ENCODE measurements around the gene AUP1.

The AUP1 gene, protein sequence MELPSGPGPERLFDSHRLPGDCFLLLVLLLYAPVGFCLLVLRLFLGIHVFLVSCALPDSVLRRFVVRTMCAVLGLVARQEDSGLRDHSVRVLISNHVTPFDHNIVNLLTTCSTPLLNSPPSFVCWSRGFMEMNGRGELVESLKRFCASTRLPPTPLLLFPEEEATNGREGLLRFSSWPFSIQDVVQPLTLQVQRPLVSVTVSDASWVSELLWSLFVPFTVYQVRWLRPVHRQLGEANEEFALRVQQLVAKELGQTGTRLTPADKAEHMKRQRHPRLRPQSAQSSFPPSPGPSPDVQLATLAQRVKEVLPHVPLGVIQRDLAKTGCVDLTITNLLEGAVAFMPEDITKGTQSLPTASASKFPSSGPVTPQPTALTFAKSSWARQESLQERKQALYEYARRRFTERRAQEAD

DNA sequence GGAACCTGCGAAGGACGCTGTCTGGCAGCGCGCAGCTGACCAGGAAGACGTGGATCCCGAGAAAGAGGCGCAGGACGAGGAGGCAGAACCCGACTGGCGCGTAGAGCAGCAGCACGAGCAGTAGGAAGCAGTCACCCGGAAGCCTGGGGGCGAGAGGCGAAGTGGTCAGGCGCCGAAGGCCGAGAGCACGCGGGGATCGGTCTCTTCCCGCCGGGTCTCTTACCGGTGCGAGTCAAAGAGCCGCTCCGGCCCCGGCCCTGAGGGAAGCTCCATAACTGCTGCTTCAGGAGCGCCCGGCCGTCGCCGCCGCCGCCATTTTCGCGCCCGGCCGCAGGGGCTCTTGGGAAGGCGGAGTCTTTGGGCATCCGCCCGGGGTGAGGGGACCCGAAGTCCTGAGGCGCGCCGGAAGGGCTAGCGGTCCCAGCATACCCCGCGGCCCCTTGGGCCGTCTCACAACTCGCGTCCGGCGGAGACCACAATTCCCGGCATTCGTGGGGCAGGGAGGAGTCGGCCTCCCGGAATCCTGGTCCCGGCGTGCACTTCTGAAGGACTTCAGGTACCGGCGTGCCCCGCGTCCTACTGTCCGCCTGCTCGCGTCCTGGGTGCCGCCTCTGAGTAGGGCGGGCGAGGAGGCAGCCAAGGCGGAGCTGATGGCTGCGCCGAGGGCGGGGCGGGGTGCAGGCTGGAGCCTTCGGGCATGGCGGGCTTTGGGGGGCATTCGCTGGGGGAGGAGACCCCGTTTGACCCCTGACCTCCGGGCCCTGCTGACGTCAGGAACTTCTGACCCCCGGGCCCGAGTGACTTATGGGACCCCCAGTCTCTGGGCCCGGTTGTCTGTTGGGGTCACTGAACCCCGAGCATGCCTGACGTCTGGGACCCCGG, at the start of gene AUP1, which contains the start of gene HTRA2:
Gene AUP1, minus strand, starts transcription at position 350 of the 882 bp plus-strand sequence. Its CDS starts 77 bp downstream, at position 273.
Gene HTRA2, plus strand, starts transcription at position 577 of the 882 bp plus-strand sequence. Its CDS starts 74 bp downstream, at position 651.
- Histone ChIP-seq H3K36me3 (ENCODE audit: control insufficient read depth in 1 of 2, insufficient read depth in 2 of 2, low read length in 2 of 2) (peaks cover 18 to 42% of the 10 kb centered on the region in 2 donors), H3K4me3 (ENCODE audit: low read depth in 1 of 2, low read length in 2 of 2) (peak within 1 kb of the TSS; percentile 96 to 99), H3K27me3 (ENCODE audit: low read depth, low read length) (no peaks in the 10 kb centered on the region), H3K4me1 (ENCODE audit: control insufficient read depth in 1 of 2, insufficient read depth in 2 of 2, low read length in 2 of 2) (peaks cover 16 to 25% of the 10 kb centered on the region in 2 donors), H3K9me3 (ENCODE audit: control insufficient read depth in 1 of 2, low read length in 2 of 2) (no peaks in the 10 kb centered on the region), H3K27ac (ENCODE audit: low read length) (peak within 1 kb of the TSS; percentile 81)

DNA sequence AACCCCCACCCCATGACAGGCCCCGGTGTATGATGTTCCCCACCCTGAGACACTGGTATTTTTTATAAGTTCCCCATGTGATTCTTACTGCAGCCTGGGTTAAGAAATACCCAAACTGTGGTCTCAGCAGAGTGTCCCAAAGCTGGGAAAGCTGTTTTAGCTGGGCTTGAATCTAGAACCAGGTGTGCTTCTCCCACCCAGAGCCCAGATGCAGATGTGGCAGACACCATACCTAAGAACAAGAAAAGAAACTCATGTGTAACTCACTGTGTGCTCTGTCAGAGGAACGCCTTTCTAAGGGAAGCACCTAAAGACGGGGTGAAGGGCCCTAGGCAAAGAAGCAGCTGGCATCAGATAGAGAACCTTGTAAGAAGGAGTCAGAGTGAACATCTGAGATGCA, 48.9 kb upstream of the AUP1 start:
- Histone ChIP-seq H3K4me3 (ENCODE audit: low read depth in 1 of 2, low read length in 2 of 2) (no peak overlapping the region), H3K4me1 (ENCODE audit: control insufficient read depth in 1 of 2, insufficient read depth in 2 of 2, low read length in 2 of 2) (peaks cover 0 to 7% of the 10 kb centered on the region in 2 donors), H3K9me3 (ENCODE audit: control insufficient read depth in 1 of 2, low read length in 2 of 2) (no peaks in the 10 kb centered on the region), H3K36me3 (ENCODE audit: control insufficient read depth in 1 of 2, insufficient read depth in 2 of 2, low read length in 2 of 2) (no peaks in the 10 kb centered on the region), H3K27me3 (ENCODE audit: low read depth, low read length) (no peaks in the 10 kb centered on the region), H3K27ac (ENCODE audit: low read length) (no peak overlapping the region)

DNA sequence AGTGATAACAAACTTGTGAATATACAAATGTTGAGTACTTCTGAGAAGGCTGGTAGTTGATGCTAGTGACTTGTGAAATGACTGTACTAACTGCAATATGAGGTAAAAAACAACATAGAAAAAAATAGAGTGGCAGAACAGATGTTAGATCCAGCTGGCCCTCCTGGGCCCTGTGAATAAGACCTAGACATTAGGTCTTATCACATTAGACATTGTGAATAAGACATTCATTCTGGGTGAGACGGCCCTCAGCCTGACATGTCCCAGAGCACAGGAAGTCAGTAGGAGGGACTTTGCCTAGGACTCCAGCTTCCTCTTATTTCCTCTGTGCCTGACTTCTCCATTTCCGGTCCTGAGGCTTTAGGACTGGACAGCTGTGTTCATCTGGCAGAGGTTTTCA, 47.9 kb upstream of the AUP1 start:
- no peaks in the 10 kb centered on the region for H3K9me3 ChIP-seq (ENCODE audit: control insufficient read depth in 1 of 2, low read length in 2 of 2)
- no peaks in the 10 kb centered on the region for H3K27me3 ChIP-seq (ENCODE audit: low read depth, low read length)
- H3K36me3 ChIP-seq (ENCODE audit: control insufficient read depth in 1 of 2, insufficient read depth in 2 of 2, low read length in 2 of 2), result no peaks in the 10 kb centered on the region
- H3K27ac ChIP-seq (ENCODE audit: low read length), result no peak overlapping the region
- no peak overlapping the region for H3K4me3 ChIP-seq (ENCODE audit: low read depth in 1 of 2, low read length in 2 of 2)
- H3K4me1 ChIP-seq (ENCODE audit: control insufficient read depth in 1 of 2, insufficient read depth in 2 of 2, low read length in 2 of 2), result peaks cover 0 to 7% of the 10 kb centered on the region in 2 donors

GRCh38 chr2:74576863-74577229, 47.3 kb upstream of the AUP1 start:
- Histone ChIP-seq H3K9me3 (ENCODE audit: control insufficient read depth in 1 of 2, low read length in 2 of 2) (no peaks in the 10 kb centered on the region), H3K27me3 (ENCODE audit: low read depth, low read length) (no peaks in the 10 kb centered on the region), H3K4me1 (ENCODE audit: control insufficient read depth in 1 of 2, insufficient read depth in 2 of 2, low read length in 2 of 2) (peaks cover 0 to 7% of the 10 kb centered on the region in 2 donors), H3K4me3 (ENCODE audit: low read depth in 1 of 2, low read length in 2 of 2) (no peak overlapping the region), H3K36me3 (ENCODE audit: control insufficient read depth in 1 of 2, insufficient read depth in 2 of 2, low read length in 2 of 2) (no peaks in the 10 kb centered on the region), H3K27ac (ENCODE audit: low read length) (peak overlapping the region; percentile 47)

DNA sequence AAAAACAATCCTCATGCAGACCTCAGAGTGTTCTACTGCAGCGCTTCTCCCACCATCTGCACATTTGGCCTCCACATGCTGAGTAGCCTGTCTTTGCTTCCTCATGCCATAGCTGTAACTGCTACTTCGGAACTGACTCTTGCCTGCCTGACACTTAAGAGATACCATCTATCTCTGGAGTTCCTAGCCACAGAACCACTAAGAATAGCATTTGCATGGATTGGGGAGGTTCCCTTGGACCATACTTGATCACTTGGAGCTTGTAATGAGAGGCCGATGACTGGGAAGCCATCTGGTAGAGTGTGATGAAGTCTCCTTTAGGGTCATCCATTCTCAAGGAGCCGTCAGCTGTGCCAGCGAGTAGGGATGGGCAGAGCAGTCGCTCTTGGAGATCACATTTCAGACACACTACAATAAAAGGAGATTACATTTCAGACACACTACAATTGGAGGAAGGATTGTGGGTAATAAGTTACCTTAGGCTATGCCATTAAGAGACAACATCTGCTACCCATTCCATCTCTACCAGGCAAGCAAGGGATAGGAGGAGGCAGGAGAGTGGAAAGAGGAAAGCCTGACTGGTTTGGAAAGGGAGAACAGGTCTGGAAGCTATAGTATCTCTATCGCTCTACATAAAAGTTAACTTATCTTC, 46.8 kb upstream of the AUP1 start:
- Histone ChIP-seq H3K4me3 (ENCODE audit: low read depth in 1 of 2, low read length in 2 of 2) (no peak overlapping the region), H3K4me1 (ENCODE audit: control insufficient read depth in 1 of 2, insufficient read depth in 2 of 2, low read length in 2 of 2) (peaks cover 0 to 7% of the 10 kb centered on the region in 2 donors), H3K27me3 (ENCODE audit: low read depth, low read length) (no peaks in the 10 kb centered on the region), H3K27ac (ENCODE audit: low read length) (peak overlapping the region; percentile 47), H3K36me3 (ENCODE audit: control insufficient read depth in 1 of 2, insufficient read depth in 2 of 2, low read length in 2 of 2) (no peaks in the 10 kb centered on the region), H3K9me3 (ENCODE audit: control insufficient read depth in 1 of 2, low read length in 2 of 2) (no peaks in the 10 kb centered on the region)

GRCh38 chr2:74575320-74575719, 45.8 kb upstream of the AUP1 start:
- H3K9me3 ChIP-seq (ENCODE audit: control insufficient read depth in 1 of 2, low read length in 2 of 2), result no peaks in the 10 kb centered on the region
- no peaks in the 10 kb centered on the region for H3K27me3 ChIP-seq (ENCODE audit: low read depth, low read length)
- no peak overlapping the region for H3K27ac ChIP-seq (ENCODE audit: low read length)
- no peak overlapping the region for H3K4me3 ChIP-seq (ENCODE audit: low read depth in 1 of 2, low read length in 2 of 2)
- no peaks in the 10 kb centered on the region for H3K36me3 ChIP-seq (ENCODE audit: control insufficient read depth in 1 of 2, insufficient read depth in 2 of 2, low read length in 2 of 2)
- H3K4me1 ChIP-seq (ENCODE audit: control insufficient read depth in 1 of 2, insufficient read depth in 2 of 2, low read length in 2 of 2), result peaks cover 0 to 7% of the 10 kb centered on the region in 2 donors

DNA sequence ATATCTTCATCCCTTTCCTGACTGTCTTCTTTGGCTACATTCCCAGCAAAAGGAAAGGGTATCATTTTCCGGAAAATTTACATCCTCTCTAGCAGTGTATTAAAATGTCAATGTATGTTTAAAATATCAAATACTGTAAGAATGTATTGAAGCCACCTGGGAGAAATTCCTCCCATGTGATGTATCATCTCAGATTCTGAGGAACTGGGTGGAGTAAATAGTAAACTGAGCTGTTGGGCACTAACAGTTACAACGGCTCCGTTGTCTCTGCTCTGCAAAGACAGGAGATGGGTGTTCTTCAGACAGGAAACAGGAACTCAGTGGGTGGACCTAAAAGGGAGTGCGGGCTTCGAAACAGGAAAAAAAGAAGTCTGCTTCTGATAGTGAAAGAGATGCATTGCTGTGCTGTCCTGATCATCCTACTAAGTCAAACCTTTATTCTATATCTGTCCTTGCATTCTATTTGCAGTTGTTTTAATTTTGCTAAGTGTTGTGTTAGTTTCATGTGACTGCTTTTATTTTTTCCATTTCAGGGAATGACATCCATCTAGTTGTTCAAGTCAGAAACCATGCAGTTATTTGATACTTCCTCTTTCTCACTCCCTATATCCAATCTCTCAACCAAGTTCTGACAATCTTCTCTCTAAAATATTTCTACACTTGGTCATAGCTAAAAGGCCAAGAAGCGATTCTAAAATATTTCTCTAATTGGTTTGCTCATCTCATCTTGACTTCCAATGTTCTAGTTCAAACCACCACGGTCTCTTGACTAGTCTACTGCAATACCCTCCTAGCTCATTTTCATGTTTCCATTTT, 44.4 kb upstream of the AUP1 start:
- H3K4me3 ChIP-seq (ENCODE audit: low read depth in 1 of 2, low read length in 2 of 2), result no peak overlapping the region

GRCh38 chr2:74572178-74572925, 42.8 kb upstream of the AUP1 start:
- Histone ChIP-seq H3K27ac (ENCODE audit: low read length) (no peak overlapping the region), H3K4me1 (ENCODE audit: control insufficient read depth in 1 of 2, insufficient read depth in 2 of 2, low read length in 2 of 2) (peaks cover 0 to 7% of the 10 kb centered on the region in 2 donors)

More for the DNA sequence above, 44.4 kb upstream of the AUP1 start:
- no peak overlapping the region for H3K27ac ChIP-seq (ENCODE audit: low read length)
- peaks cover 0 to 7% of the 10 kb centered on the region in 2 donors for H3K4me1 ChIP-seq (ENCODE audit: control insufficient read depth in 1 of 2, insufficient read depth in 2 of 2, low read length in 2 of 2)
- no peaks in the 10 kb centered on the region for H3K27me3 ChIP-seq (ENCODE audit: low read depth, low read length)
- H3K36me3 ChIP-seq (ENCODE audit: control insufficient read depth in 1 of 2, insufficient read depth in 2 of 2, low read length in 2 of 2), result no peaks in the 10 kb centered on the region
- H3K9me3 ChIP-seq (ENCODE audit: control insufficient read depth in 1 of 2, low read length in 2 of 2), result no peaks in the 10 kb centered on the region

GRCh38 chr2:74571058-74571457, 41.6 kb upstream of the AUP1 start:
- Histone ChIP-seq H3K4me3 (ENCODE audit: low read depth in 1 of 2, low read length in 2 of 2) (no peak overlapping the region), H3K9me3 (ENCODE audit: control insufficient read depth in 1 of 2, low read length in 2 of 2) (no peaks in the 10 kb centered on the region), H3K27me3 (ENCODE audit: low read depth, low read length) (no peaks in the 10 kb centered on the region), H3K4me1 (ENCODE audit: control insufficient read depth in 1 of 2, insufficient read depth in 2 of 2, low read length in 2 of 2) (no peaks in the 10 kb centered on the region), H3K36me3 (ENCODE audit: control insufficient read depth in 1 of 2, insufficient read depth in 2 of 2, low read length in 2 of 2) (no peaks in the 10 kb centered on the region), H3K27ac (ENCODE audit: low read length) (no peak overlapping the region)

More at GRCh38 chr2:74572178-74572925, 42.8 kb upstream of the AUP1 start:
- H3K4me3 ChIP-seq (ENCODE audit: low read depth in 1 of 2, low read length in 2 of 2), result no peak overlapping the region
- H3K27me3 ChIP-seq (ENCODE audit: low read depth, low read length), result no peaks in the 10 kb centered on the region
- H3K36me3 ChIP-seq (ENCODE audit: control insufficient read depth in 1 of 2, insufficient read depth in 2 of 2, low read length in 2 of 2), result no peaks in the 10 kb centered on the region
- H3K9me3 ChIP-seq (ENCODE audit: control insufficient read depth in 1 of 2, low read length in 2 of 2), result no peaks in the 10 kb centered on the region

DNA sequence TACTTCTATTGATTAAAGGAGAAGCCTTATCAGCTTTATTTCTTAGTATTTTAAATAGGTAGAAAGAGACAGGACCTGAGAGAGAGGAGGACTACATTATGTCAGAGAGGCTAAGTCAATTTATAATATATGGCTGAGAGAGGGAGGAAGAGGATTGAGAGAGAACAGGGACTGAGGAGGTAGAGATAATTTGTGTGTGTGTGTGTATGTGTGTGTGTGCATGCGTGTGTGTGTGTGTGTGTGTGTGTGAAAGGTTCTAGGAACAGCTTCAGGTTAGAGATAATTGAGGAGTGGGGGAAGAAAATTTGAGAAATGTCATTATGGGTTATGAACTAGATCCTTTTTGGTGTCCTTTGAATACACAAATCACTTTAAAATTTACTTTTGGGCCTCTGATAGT, 40.2 kb upstream of the AUP1 start:
- no peaks in the 10 kb centered on the region for H3K9me3 ChIP-seq (ENCODE audit: control insufficient read depth in 1 of 2, low read length in 2 of 2)
- no peaks in the 10 kb centered on the region for H3K4me1 ChIP-seq (ENCODE audit: control insufficient read depth in 1 of 2, insufficient read depth in 2 of 2, low read length in 2 of 2)
- no peaks in the 10 kb centered on the region for H3K36me3 ChIP-seq (ENCODE audit: control insufficient read depth in 1 of 2, insufficient read depth in 2 of 2, low read length in 2 of 2)
- H3K27ac ChIP-seq (ENCODE audit: low read length), result no peak overlapping the region
- no peak overlapping the region for H3K4me3 ChIP-seq (ENCODE audit: low read depth in 1 of 2, low read length in 2 of 2)
- no peaks in the 10 kb centered on the region for H3K27me3 ChIP-seq (ENCODE audit: low read depth, low read length)

Measured in muscle layer of duodenum (tissue), 2 donors.